Measurements from ENCODE around the gene SENP2.

GRCh38 chr3:185625784-185626183, 39.7 kb downstream of the SENP2 start:
- TF ChIP-seq CTCF (optimal IDR thresholded peaks at IDR 0.05 in 1 of 3, IDR thresholded peaks at IDR 0.05 in 1 of 3, conservative IDR thresholded peaks at IDR 0.05 in 1 of 3; ENCODE audit: extremely low read depth in 1 of 3, insufficient read depth in 2 of 3, low read length in 3 of 3), result no peak
- no peak for TF ChIP-seq EZH2 (IDR thresholded peaks at IDR 0.05; ENCODE audit: low read length)
